T-cell (primary cell): ENCODE measurements around the gene ITGB7. TPM values are rescaled to one million over a fixed set of nuclear protein-coding genes. Genes with fewer than 3 reads are reported as not detected.

ENCODE experiments used
- ATAC-seq, 4 experiments: fragments of 200-7000 bp in 3 of 4; fragments of 150-1000 bp in 1 of 4; cut with Tn5 transposase; replicated peaks in 1 of 4; 1 replicate in 3 of 4; 2 replicates in 1 of 4; pipeline ENCODE4 v1.10.0; 2021; ENCODE audit warnings: moderate library complexity in 3 of 4, mild to moderate bottlenecking in 2 of 4, moderate number of reproducible peaks in 1 of 4
- CTCF ChIA-PET, 2 donors: fragments of 300-600 bp; sonication (Branson Sonifier 250); formaldehyde crosslinking; loops; one replicate each; lab custom pipeline; 2022; ENCODE audit warnings: antibody characterized with exemption in 2 of 2; lab: Charles Lee
- POLR2A ChIA-PET, 2 donors: fragments of 300-600 bp; sonication (Branson Sonifier 250); formaldehyde crosslinking; loops; one replicate each; lab custom pipeline; 2022; ENCODE audit warnings: antibody characterized with exemption in 2 of 2; lab: Charles Lee
- DNase-seq, 35 experiments: peaks; one replicate each; pipeline versions ENCODE4 v3.0.0 to v3.0.0-alpha.2; 2013 to 2023
- H3K27ac ChIP-seq: one replicate; pipeline ENCODE4 v1.5.1; 2013; ENCODE audit warnings: low read length
- H3K27me3 ChIP-seq, 2 experiments: replicated peaks in 1 of 2; 1 replicate in 1 of 2; 2 replicates in 1 of 2; pipeline versions ENCODE4 v1.6.1 to v1.7.0; 2013; ENCODE audit warnings: low read length in 1 of 2, mixed read lengths in 1 of 2; ENCODE audit not compliant: control insufficient read depth in 2 of 2, insufficient read depth in 2 of 2; ENCODE audit errors: extremely low read depth in 1 of 2
- H3K36me3 ChIP-seq, 2 donors: 1 replicate in 1 of 2; 2 replicates in 1 of 2; pipeline versions ENCODE4 v1.6.1 to v1.7.0; 2013; ENCODE audit warnings: low read length in 1 of 2; ENCODE audit not compliant: control insufficient read depth in 2 of 2, insufficient read depth in 1 of 2; ENCODE audit errors: extremely low read depth in 1 of 2
- H3K4me1 ChIP-seq, 2 experiments: 1 replicate in 1 of 2; 2 replicates in 1 of 2; pipeline versions ENCODE4 v1.6.1 to v1.7.0; 2013; ENCODE audit warnings: low read length in 2 of 2, mixed read lengths in 1 of 2; ENCODE audit not compliant: insufficient read depth in 2 of 2, control insufficient read depth in 1 of 2; ENCODE audit errors: extremely low read depth in 1 of 2
- H3K4me3 ChIP-seq, 2 donors: 1 replicate in 1 of 2; 2 replicates in 1 of 2; pipeline versions ENCODE4 v1.5.1 to v1.7.0; 2013; ENCODE audit warnings: mild to moderate bottlenecking in 2 of 2, low read length in 1 of 2, moderate library complexity in 1 of 2; ENCODE audit not compliant: control insufficient read depth in 1 of 2; ENCODE audit errors: extremely low read depth in 1 of 2
- H3K9me3 ChIP-seq: 2 replicates; pipeline ENCODE4 v1.7.0; 2013
- H3K27ac Mint-ChIP-seq, 2 donors: one replicate each; pipeline ENCODE4 v1.8.0; 2020 to 2021; ENCODE audit warnings: mild to moderate bottlenecking in 2 of 2, mixed read lengths in 2 of 2
- H3K27me3 Mint-ChIP-seq, 2 donors: one replicate each; pipeline ENCODE4 v1.8.0; 2021 to 2022; ENCODE audit warnings: mixed read lengths in 2 of 2
- H3K36me3 Mint-ChIP-seq: one replicate; pipeline ENCODE4 v1.8.0; 2021; ENCODE audit warnings: mixed read lengths
- H3K4me1 Mint-ChIP-seq, 3 donors: one replicate each; pipeline ENCODE4 v1.8.0; 2020 to 2022; ENCODE audit warnings: mixed read lengths in 3 of 3, mild to moderate bottlenecking in 1 of 3
- H3K4me3 Mint-ChIP-seq, 3 donors: one replicate each; pipeline ENCODE4 v1.8.0; 2020 to 2022; ENCODE audit warnings: mild to moderate bottlenecking in 3 of 3, mixed read lengths in 3 of 3, moderate library complexity in 3 of 3
- H3K9me3 Mint-ChIP-seq, 3 donors: one replicate each; pipeline ENCODE4 v1.8.0; 2020 to 2022; ENCODE audit warnings: mixed read lengths in 3 of 3
- WGBS: methylation state at CpG from one replicate; pipeline ENCODE4 v1.1.5; 2013; ENCODE audit warnings: missing lambda C conversion rate; ENCODE audit not compliant: insufficient coverage; 5-methylcytosine and 5-hydroxymethylcytosine counted together
- total RNA-seq, 35 experiments: library from RNA in 6 of 35; stranded (reverse) in 6 of 35; fragments of 120-200 nt in 1 of 35; gene quantifications; one replicate each; pipeline versions ENCODE4 v1.2.1 to v1.2.4 and lab custom pipeline; 2013 to 2026

Gene ITGB7, protein sequence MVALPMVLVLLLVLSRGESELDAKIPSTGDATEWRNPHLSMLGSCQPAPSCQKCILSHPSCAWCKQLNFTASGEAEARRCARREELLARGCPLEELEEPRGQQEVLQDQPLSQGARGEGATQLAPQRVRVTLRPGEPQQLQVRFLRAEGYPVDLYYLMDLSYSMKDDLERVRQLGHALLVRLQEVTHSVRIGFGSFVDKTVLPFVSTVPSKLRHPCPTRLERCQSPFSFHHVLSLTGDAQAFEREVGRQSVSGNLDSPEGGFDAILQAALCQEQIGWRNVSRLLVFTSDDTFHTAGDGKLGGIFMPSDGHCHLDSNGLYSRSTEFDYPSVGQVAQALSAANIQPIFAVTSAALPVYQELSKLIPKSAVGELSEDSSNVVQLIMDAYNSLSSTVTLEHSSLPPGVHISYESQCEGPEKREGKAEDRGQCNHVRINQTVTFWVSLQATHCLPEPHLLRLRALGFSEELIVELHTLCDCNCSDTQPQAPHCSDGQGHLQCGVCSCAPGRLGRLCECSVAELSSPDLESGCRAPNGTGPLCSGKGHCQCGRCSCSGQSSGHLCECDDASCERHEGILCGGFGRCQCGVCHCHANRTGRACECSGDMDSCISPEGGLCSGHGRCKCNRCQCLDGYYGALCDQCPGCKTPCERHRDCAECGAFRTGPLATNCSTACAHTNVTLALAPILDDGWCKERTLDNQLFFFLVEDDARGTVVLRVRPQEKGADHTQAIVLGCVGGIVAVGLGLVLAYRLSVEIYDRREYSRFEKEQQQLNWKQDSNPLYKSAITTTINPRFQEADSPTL
- total RNA-seq = 100 to 1,000 TPM; 247 to 590 (median 469) TPM
- total RNA-seq (2013) = 276 TPM
- total RNA-seq (lab: John Stamatoyannopoulos, UW) = 46.6 to 489 (median 204) reads per million in 29 experiments

DNA sequence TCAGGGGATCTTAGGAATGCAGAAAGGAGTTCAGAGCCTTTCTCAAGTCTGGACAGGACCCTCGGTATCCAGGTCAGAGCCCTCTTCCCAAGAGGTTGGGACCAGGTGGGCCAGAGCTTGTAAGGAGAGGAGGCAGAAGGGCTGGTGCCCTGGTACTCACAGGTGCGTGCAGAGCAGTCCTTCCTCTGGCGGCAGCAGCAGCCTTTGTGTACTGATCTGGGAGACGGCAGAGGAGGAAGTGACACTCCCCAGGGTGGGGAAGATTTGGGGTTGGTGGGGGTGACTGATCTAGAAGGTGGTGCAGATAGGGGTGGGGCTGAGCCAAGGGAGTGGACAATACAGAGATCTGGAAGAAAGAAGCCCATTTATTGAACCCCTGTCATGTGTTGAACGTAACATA, at the start of gene ITGB7:
ITGB7 (minus strand) TSS at position 210 of the 400 bp plus-strand sequence. CDS start 6,808 bp downstream, outside the sequence.
- Mint-ChIP-seq H3K27ac (peak within 1 kb of the TSS; percentile 97 to 98), H3K36me3 (peaks cover 16% of the 10 kb centered on the region), H3K4me1 (peaks cover 77 to 81% (median 81%) of the 10 kb centered on the region in 3 donors), H3K9me3 (no peaks in the 10 kb centered on the region), H3K4me3 (peak within 1 kb of the TSS; percentile 78 to 88 (median 83)), H3K27me3 (no peaks in the 10 kb centered on the region)
- POLR2A ChIA-PET = interaction anchor here in 1 of 2 donors (0.6 kb wide), 2 partner anchors 112 to 206 kb away, joined by 3 to 4 read pairs; no protein-coding TSS in a partner anchor
- ATAC-seq (peak; percentile 84 to 91 (median 88)), DNase-seq (peak; percentile 46 to 79 (median 63))
- peak within 1 kb of the TSS; percentile 76 for H3K27ac ChIP-seq
- WGBS = 0% methylated on average over 2 of the region's 5 CpGs
- no peaks in the 10 kb centered on the region for H3K27me3 ChIP-seq
- H3K4me1 ChIP-seq = peaks cover 30 to 85% of the 10 kb centered on the region in 2 experiments
- peak within 1 kb of the TSS; percentile 63 to 93 for H3K4me3 ChIP-seq
- no peaks in the 10 kb centered on the region for H3K9me3 ChIP-seq
- CTCF ChIA-PET = interaction anchor here in 1 of 2 donors (0.5 to 1.4 kb wide), 5 partner anchors 9 to 198 kb away, joined by 3 to 4 read pairs (median 3); partner anchors contain the start of gene AAAS
- H3K36me3 ChIP-seq = peaks cover 8 to 20% of the 10 kb centered on the region in 2 donors

DNA sequence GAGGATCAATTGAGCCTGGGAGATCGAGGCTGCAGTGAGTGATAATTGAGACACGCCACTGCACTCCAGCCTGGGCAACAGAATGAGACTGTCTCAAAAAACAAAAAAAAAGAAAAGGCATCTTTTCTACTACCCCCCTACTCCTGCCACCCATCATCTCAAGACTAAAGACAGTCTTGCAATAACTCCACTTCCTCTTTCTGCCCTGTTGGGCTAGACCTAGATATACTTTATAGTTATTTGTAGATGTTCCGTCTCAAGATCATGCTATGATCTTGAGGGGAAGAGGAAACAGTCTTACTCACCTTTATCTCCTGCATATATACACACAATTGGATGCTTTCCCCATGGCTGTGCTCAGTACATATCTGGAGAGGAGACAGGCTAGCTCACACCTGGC, 48.9 kb upstream of the ITGB7 start:
- Mint-ChIP-seq H3K9me3 (no peaks in the 10 kb centered on the region), H3K4me1 (peaks cover 38 to 61% (median 46%) of the 10 kb centered on the region in 3 donors), H3K27ac (peak overlapping the region; percentile 60 to 81), H3K36me3 (peaks cover 5% of the 10 kb centered on the region), H3K27me3 (no peaks in the 10 kb centered on the region), H3K4me3 (no peak overlapping the region)
- peaks cover 0 to 5% of the 10 kb centered on the region in 2 donors for H3K36me3 ChIP-seq
- ChIA-PET POLR2A (no interaction called here), CTCF (interaction anchor here in 1 of 2 donors (0.9 to 1.0 kb wide), 2 partner anchors 12 to 20 kb away, joined by 3 read pairs; no protein-coding TSS in a partner anchor)
- no peak overlapping the region for H3K4me3 ChIP-seq
- ATAC-seq = no peak
- WGBS = no CpG with 5 or more reads among the region's 3 CpGs
- peaks cover 26 to 49% of the 10 kb centered on the region in 2 experiments for H3K4me1 ChIP-seq
- H3K27me3 ChIP-seq = no peaks in the 10 kb centered on the region
- DNase-seq = no peak
- H3K9me3 ChIP-seq = no peaks in the 10 kb centered on the region
- H3K27ac ChIP-seq = no peak overlapping the region

DNA sequence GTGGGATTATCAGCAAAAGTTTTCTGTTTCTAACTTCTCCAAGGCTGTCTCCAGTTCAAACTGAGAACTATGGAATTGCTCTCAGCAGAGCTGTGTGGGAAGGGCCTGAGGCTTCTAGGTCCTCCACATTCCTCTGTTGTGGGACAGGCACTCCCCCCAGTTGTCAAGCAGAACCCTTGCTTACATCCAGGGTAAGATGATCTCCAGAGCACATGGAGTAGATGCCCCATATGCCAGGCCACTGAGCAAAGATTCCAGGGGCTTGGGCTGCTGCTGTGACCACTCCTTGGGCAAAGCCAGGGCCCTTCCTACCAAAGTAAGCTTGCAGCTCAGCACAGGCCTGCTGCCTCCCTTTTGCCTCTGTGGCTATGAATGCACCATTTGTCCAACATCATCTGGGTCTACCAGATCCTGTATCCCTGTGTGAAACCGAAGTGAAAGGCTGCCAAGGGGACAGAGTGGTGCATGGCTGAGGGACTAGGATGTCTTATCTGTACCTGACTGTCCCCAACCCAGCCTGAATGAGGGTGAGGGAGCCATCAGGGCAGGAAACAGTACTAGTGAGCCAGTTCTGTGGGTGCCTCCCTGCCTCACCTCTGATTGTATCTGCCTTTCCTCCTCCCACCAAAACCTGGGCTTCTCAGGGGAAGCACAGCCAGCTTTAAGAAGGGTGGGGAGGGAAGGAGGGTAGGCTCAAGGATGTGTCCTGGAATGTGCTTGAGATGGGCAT, 47.9 kb upstream of the ITGB7 start:
- ChIA-PET POLR2A (no interaction called here), CTCF (interaction anchor here (0.5 to 2.6 kb wide), 4 partner anchors 13 to 35 kb away, joined by 3 to 15 read pairs (median 5); partner anchors contain the start of gene ESPL1 (in 1 of the 2))
- WGBS = 80% methylated on average over 1 of the region's 1 CpG
- DNase-seq = no peak
- Histone ChIP-seq H3K36me3 (peaks cover 0 to 5% of the 10 kb centered on the region in 2 donors), H3K4me1 (peaks cover 26 to 51% of the 10 kb centered on the region in 2 experiments), H3K27me3 (no peaks in the 10 kb centered on the region), H3K4me3 (no peak overlapping the region), H3K9me3 (no peaks in the 10 kb centered on the region), H3K27ac (no peak overlapping the region)
- Mint-ChIP-seq H3K27me3 (no peaks in the 10 kb centered on the region), H3K4me3 (peak overlapping the region in 1 of 3 donors; percentile 31), H3K27ac (peak overlapping the region; percentile 73 to 81), H3K36me3 (peaks cover 5% of the 10 kb centered on the region), H3K9me3 (no peaks in the 10 kb centered on the region), H3K4me1 (peaks cover 38 to 65% (median 46%) of the 10 kb centered on the region in 3 donors)
- ATAC-seq = no peak

DNA sequence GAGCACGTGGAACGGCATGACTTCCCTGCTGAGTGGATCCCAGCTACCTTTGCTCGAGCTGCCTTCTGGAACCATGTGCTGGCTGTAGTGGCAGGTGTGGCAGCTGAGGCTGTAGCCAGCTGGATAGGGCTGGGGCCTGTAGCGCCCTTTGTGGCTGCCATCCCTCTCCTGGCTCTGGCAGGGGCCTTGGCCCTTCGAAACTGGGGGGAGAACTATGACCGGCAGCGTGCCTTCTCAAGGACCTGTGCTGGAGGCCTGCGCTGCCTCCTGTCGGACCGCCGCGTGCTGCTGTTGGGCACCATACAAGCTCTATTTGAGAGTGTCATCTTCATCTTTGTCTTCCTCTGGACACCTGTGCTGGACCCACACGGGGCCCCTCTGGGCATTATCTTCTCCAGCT, 46.2 kb upstream of the ITGB7 start:
- no peaks in the 10 kb centered on the region for H3K27me3 ChIP-seq
- peak overlapping the region in 1 of 2 donors; percentile 63 for H3K4me3 ChIP-seq
- peaks cover 26 to 51% of the 10 kb centered on the region in 2 experiments for H3K4me1 ChIP-seq
- Mint-ChIP-seq H3K9me3 (no peaks in the 10 kb centered on the region), H3K27ac (peak overlapping the region; percentile 92 to 93), H3K36me3 (peaks cover 5% of the 10 kb centered on the region), H3K4me1 (peaks cover 38 to 56% (median 46%) of the 10 kb centered on the region in 3 donors), H3K4me3 (peak overlapping the region; percentile 85 to 99 (median 96)), H3K27me3 (no peaks in the 10 kb centered on the region)
- H3K36me3 ChIP-seq = peaks cover 0 to 5% of the 10 kb centered on the region in 2 donors
- no peak for ATAC-seq
- ChIA-PET CTCF (interaction anchor here in 1 of 2 donors (0.6 to 3.0 kb wide), 5 partner anchors 9 to 39 kb away, joined by 3 to 22 read pairs (median 6); partner anchors contain the start of gene ESPL1), POLR2A (no interaction called here)
- no peak for DNase-seq
- H3K9me3 ChIP-seq = no peaks in the 10 kb centered on the region
- WGBS = 97% methylated on average over 12 of the region's 13 CpGs
- H3K27ac ChIP-seq = no peak overlapping the region

DNA sequence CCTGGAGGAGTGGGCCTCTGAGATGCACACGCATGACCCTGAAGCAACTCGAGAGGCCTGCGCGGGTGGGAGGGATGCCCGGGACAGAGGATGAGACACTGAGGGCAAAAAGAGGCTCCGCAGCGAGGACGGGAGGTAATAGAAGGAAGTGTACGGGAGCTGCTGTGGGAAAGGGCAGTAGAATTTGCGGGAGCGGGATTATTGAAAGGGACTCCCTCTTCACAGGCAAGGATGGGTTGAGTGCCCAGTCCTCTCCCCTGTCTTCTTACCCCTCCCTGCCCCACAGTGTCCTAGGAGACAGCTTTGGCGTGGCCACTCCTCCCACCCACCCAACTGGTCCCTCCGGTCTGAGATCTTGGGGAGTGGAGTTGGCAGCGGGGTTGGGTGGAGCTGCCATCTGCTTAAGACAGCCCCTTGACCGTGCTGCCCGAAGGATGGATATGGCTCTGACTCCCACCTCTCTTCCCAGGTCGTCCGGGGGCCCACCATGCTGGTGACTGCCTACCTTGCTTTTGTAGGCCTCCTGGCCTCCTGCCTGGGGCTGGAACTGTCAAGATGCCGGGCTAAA, 45.4 kb upstream of the ITGB7 start:
- Histone ChIP-seq H3K9me3 (no peaks in the 10 kb centered on the region), H3K4me1 (peaks cover 26 to 51% of the 10 kb centered on the region in 2 experiments), H3K27me3 (no peaks in the 10 kb centered on the region), H3K27ac (peak overlapping the region; percentile 35), H3K36me3 (peaks cover 0 to 5% of the 10 kb centered on the region in 2 donors), H3K4me3 (peak overlapping the region; percentile 63 to 75)
- ChIA-PET CTCF (interaction anchor here (0.5 to 3.0 kb wide), 5 partner anchors 16 to 174 kb away, joined by 3 to 22 read pairs (median 4); partner anchors contain the start of genes AAAS (in 1 of the 2) and ESPL1 (in 1 of the 2)), POLR2A (interaction anchor here in 1 of 2 donors (0.6 kb wide), 1 partner anchor 32 kb away, joined by 5 read pairs; no protein-coding TSS in a partner anchor)
- DNase-seq (peak in 2 of 35 experiments; percentile 15 to 25), ATAC-seq (no peak)
- Mint-ChIP-seq H3K9me3 (no peaks in the 10 kb centered on the region), H3K4me1 (peaks cover 38 to 53% (median 46%) of the 10 kb centered on the region in 3 donors), H3K36me3 (peaks cover 5% of the 10 kb centered on the region), H3K27me3 (no peaks in the 10 kb centered on the region), H3K27ac (peak overlapping the region; percentile 92 to 93), H3K4me3 (peak overlapping the region; percentile 85 to 99 (median 96))
- WGBS = 27% methylated on average over 7 of the region's 19 CpGs
